ENCODE data around the gene ATCAY.
"Not testable (repeated sequence)": the region's sequence is repeated elsewhere in the genome, so short reads cannot be mapped to it uniquely, and the experiment has no call there.

ATCAY gene

GRCh38 chr19:3964256-3965194, 84.0 kb downstream of the ATCAY start:
- no peak for DNase-seq
- Histone ChIP-seq H3K36me3 (peaks cover 81 to 84% (median 83%) of the 10 kb centered on the region in 3 donors), H3K27ac (peak overlapping the region in 1 of 2 donors; percentile 78)

GRCh38 chr19:3966051-3967017, 85.8 kb downstream of the ATCAY start:
- intact Hi-C loops (cut with DNase I; ENCODE audit: low total_unique reads): loop anchor here (10.0 kb wide), 2 partner anchors 202 to 432 kb away; partner anchors contain the start of genes APBA3, MRPL54 and TEKTIP1
- H3K9me3 ChIP-seq: no peaks in the 10 kb centered on the region
- peak overlapping the region; percentile 1 to 68 for H3K4me3 ChIP-seq
- H3K4me1 ChIP-seq: peaks cover 8 to 58% (median 52%) of the 10 kb centered on the region in 4 donors
- no peak for DNase-seq
- TF ChIP-seq CTCF (IDR thresholded peaks at IDR 0.05): no peak
- peaks cover 63 to 66% (median 65%) of the 10 kb centered on the region in 3 donors for H3K36me3 ChIP-seq
- H3K27ac ChIP-seq: peak overlapping the region; percentile 78 to 94
- no peaks in the 10 kb centered on the region for H3K27me3 ChIP-seq

More at GRCh38 chr19:3964256-3965194, 84.0 kb downstream of the ATCAY start:
- intact Hi-C loops (cut with DNase I; ENCODE audit: low total_unique reads): loop anchor here (10.0 kb wide), 2 partner anchors 200 to 430 kb away; partner anchors contain the start of genes APBA3, MRPL54 and TEKTIP1
- H3K27me3 ChIP-seq: no peaks in the 10 kb centered on the region
- H3K4me1 ChIP-seq: peaks cover 8 to 50% (median 46%) of the 10 kb centered on the region in 4 donors
- no peak for TF ChIP-seq CTCF (IDR thresholded peaks at IDR 0.05)
- no peak overlapping the region for H3K4me3 ChIP-seq
- H3K9me3 ChIP-seq: no peaks in the 10 kb centered on the region

- Histone ChIP-seq H3K36me3 (peaks cover 48 to 52% (median 50%) of the 10 kb centered on the region in 3 donors), H3K4me3 (peak overlapping the region; percentile 68 to 100), H3K4me1 (peaks cover 8 to 60% (median 54%) of the 10 kb centered on the region in 4 donors), H3K27ac (peak overlapping the region; percentile 78 to 94)
- DNase-seq, H3K27me3 ChIP-seq, H3K9me3 ChIP-seq: not testable (repeated sequence)
- intact Hi-C loops (cut with DNase I; ENCODE audit: low total_unique reads): loop anchor here (10.0 kb wide), 2 partner anchors 203 to 433 kb away; partner anchors contain the start of genes APBA3, MRPL54 and TEKTIP1
These were observed 87.5 kb downstream of the ATCAY start for GRCh38 chr19:3967983-3968382.

- Histone ChIP-seq H3K4me3 (peak overlapping the region; percentile 68 to 100), H3K27me3 (no peaks in the 10 kb centered on the region), H3K36me3 (peaks cover 40 to 44% (median 42%) of the 10 kb centered on the region in 3 donors), H3K4me1 (peaks cover 8 to 60% (median 54%) of the 10 kb centered on the region in 4 donors), H3K27ac (peak overlapping the region; percentile 94 to 99), H3K9me3 (no peaks in the 10 kb centered on the region)
- DNase-seq: peak; percentile 94 to 98
- TF ChIP-seq CTCF (IDR thresholded peaks at IDR 0.05): no peak
- intact Hi-C loops (cut with DNase I; ENCODE audit: low total_unique reads): loop anchor here (10.0 kb wide), 2 partner anchors 204 to 434 kb away; partner anchors contain the start of genes APBA3, MRPL54 and TEKTIP1
These were observed 88.3 kb downstream of the ATCAY start for GRCh38 chr19:3968556-3969434.

Data from tibial artery (tissue), 4 donors.